GM21529 (cell line): ENCODE measurements around the gene ARHGAP15.
A peak's percentile ranks its signal among the peaks of the same experiment; 100 is the strongest.

Source experiments
- ATAC-seq: cut with Tn5 transposase; IDR thresholded peaks from one replicate; pipeline ENCODE4 v1.9.1; 2021; ENCODE audit not compliant: unreplicated experiment

Gene ARHGAP15

GRCh38 chr2:143165291-143165690 is 36.1 kb downstream of the ARHGAP15 start:
- ATAC-seq, result no peak

GRCh38 chr2:143169105-143169504 is 39.9 kb downstream of the ARHGAP15 start:
- ATAC-seq, result no peak

- ATAC-seq, result no peak
These were observed 42.6 kb downstream of the ARHGAP15 start for GRCh38 chr2:143171817-143172216.

GRCh38 chr2:143175438-143175837 is 46.2 kb downstream of the ARHGAP15 start:
- ATAC-seq, result no peak

GRCh38 chr2:143176606-143177005 is 47.4 kb downstream of the ARHGAP15 start:
- ATAC-seq, result peak; percentile 42

GRCh38 chr2:143177096-143177786 is 48.0 kb downstream of the ARHGAP15 start:
- peak; percentile 96 for ATAC-seq

- ATAC-seq, result no peak
These were observed 52.3 kb downstream of the ARHGAP15 start for GRCh38 chr2:143181494-143181893.

- no peak for ATAC-seq
These were observed 53.4 kb downstream of the ARHGAP15 start for GRCh38 chr2:143182649-143183048.

- ATAC-seq, result peak; percentile 96
These were observed 54.7 kb downstream of the ARHGAP15 start for GRCh38 chr2:143183804-143184463.

- no peak for ATAC-seq
These were observed 57.7 kb downstream of the ARHGAP15 start for GRCh38 chr2:143186876-143187275.

- no peak for ATAC-seq
These were observed 61.2 kb downstream of the ARHGAP15 start for GRCh38 chr2:143190431-143190830.

GRCh38 chr2:143192106-143192505 is 62.9 kb downstream of the ARHGAP15 start:
- ATAC-seq, result no peak

GRCh38 chr2:143192716-143193115 is 63.5 kb downstream of the ARHGAP15 start:
- no peak for ATAC-seq

GRCh38 chr2:143193121-143193520 is 63.9 kb downstream of the ARHGAP15 start:
- ATAC-seq, result no peak

- no peak for ATAC-seq
These were observed 66.3 kb downstream of the ARHGAP15 start for GRCh38 chr2:143195511-143195910.

GRCh38 chr2:143204062-143204461 is 74.8 kb downstream of the ARHGAP15 start:
- no peak for ATAC-seq

GRCh38 chr2:143205106-143205764 is 76.0 kb downstream of the ARHGAP15 start:
- ATAC-seq, result peak; percentile 48

- ATAC-seq, result no peak
These were observed 80.6 kb downstream of the ARHGAP15 start for GRCh38 chr2:143209570-143210445.

- ATAC-seq, result no peak
These were observed 81.2 kb downstream of the ARHGAP15 start for GRCh38 chr2:143210446-143210819.

GRCh38 chr2:143217512-143218115 is 88.4 kb downstream of the ARHGAP15 start:
- ATAC-seq, result no peak

GRCh38 chr2:143218621-143219020 is 89.4 kb downstream of the ARHGAP15 start:
- ATAC-seq, result no peak
